OCI-LY3 (cell line): ENCODE data around the gene S100A5.

Experiments
- CTCF ChIP-seq: fragments of 200-600, 300-600 bp; sonication (generic); IDR thresholded peaks from 2 replicates; pipeline ENCODE4 v1.5.1; 2014; ENCODE audit warnings: antibody characterized with exemption, low read length, low read depth
- EZH2phosphoT487 ChIP-seq: fragments of 200-600 bp; shearing (Covaris generic); IDR thresholded peaks from 2 replicates; pipeline ENCODE4 v1.6.1; 2018; ENCODE audit warnings: antibody characterized with exemption, mixed run types, low read depth

GRCh38 chr1:153545067-153546055 lies 4.6 kb upstream of the S100A5 start, which contains the start of gene S100A4:
- TF ChIP-seq CTCF (no peak), EZH2phosphoT487 (no peak)
